ENCODE results near the gene HMMR. TPM values are rescaled to one million over a fixed set of nuclear protein-coding genes. Genes with fewer than 3 reads are reported as not detected.

The HMMR gene
- total and polyA plus RNA-seq, 9 of the 15 experiments (the other 6 are each of a cell fraction or from before 2014, with no cell fraction given) = 74.9 to 133 (median 90.8) TPM

DNA sequence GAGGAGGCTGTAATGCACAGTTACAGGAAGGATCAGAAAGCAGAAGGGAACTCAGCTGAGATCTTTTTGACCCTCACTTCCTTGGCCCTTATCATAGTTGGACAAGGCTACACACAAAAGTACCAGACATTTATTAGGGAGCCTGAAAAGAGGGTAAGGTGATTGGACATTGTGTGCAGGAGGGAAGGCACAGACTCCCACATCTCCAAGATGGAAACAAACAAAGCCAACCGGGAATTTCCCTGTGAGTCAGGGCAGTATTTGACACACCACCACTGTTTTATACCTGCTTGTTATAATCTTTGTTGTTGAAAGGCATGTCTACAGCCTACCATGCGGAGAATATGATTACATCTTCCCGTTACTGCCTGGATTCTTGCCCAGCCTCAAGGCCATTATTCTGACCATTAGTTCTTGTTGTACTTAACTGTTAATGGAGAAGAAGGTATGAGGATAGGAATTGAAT is 26.0 kb upstream of the HMMR start (continued):
- TF ChIP-seq, protein P1, sequence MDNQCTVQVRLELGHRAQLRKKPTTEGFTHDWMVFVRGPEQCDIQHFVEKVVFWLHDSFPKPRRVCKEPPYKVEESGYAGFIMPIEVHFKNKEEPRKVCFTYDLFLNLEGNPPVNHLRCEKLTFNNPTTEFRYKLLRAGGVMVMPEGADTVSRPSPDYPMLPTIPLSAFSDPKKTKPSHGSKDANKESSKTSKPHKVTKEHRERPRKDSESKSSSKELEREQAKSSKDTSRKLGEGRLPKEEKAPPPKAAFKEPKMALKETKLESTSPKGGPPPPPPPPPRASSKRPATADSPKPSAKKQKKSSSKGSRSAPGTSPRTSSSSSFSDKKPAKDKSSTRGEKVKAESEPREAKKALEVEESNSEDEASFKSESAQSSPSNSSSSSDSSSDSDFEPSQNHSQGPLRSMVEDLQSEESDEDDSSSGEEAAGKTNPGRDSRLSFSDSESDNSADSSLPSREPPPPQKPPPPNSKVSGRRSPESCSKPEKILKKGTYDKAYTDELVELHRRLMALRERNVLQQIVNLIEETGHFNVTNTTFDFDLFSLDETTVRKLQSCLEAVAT (IDR thresholded peaks at IDR 0.05) = peak in 1 of 2 experiments; percentile 72; a peak in 1 of 4 replicates
- TF ChIP-seq GATA2 (CRISPR knock-in tag; IDR thresholded peaks at IDR 0.05) (peak; percentile 25; the same call in 1 of the 2 replicates), RCOR1 (IDR thresholded peaks at IDR 0.05; ENCODE audit: borderline replicate concordance in 1 of 2, low read depth in 2 of 2, low read length in 2 of 2) (peak in 1 of 2 experiments; percentile 33; a peak in 1 of 4 replicates), ZNF57 (CRISPR knock-in tag; IDR thresholded peaks at IDR 0.05) (0 out of 2 replicates have a peak, but pooled peaks have one; percentile 22), ELF4 (CRISPR knock-in tag; IDR thresholded peaks at IDR 0.05) (0 out of 2 replicates have a peak, but pooled peaks have one; percentile 32), L3MBTL2 (IDR thresholded peaks at IDR 0.05) (peak; percentile 42; the same call in 1 of the 2 replicates), MEF2D (tag; conservative IDR thresholded peaks at IDR 0.05; ENCODE audit: low read depth) (no peak), ZNF436 (CRISPR knock-in tag; IDR thresholded peaks at IDR 0.05) (0 out of 2 replicates have a peak, but pooled peaks have one; percentile 13), FOS (IDR thresholded peaks at IDR 0.05; ENCODE audit: extremely low read depth, insufficient read length) (no peak), ADNP (tag; IDR thresholded peaks at IDR 0.05) (no peak), MAZ (CRISPR knock-in tag; conservative IDR thresholded peaks at IDR 0.05 in 1 of 2, IDR thresholded peaks at IDR 0.05 in 1 of 2) (peak in 1 of 2 experiments; percentile 45; a peak in 1 of 4 replicates), MCM7 (IDR thresholded peaks at IDR 0.05) (peak in 1 of 2 experiments; percentile 58; a peak in 1 of 4 replicates), CBX2 (IDR thresholded peaks at IDR 0.05; ENCODE audit: insufficient read depth, low read length, poor library complexity, severe bottlenecking) (no peak), NRF1 (conservative IDR thresholded peaks at IDR 0.05 in 1 of 2, IDR thresholded peaks at IDR 0.05 in 1 of 2) (0 out of 4 replicates have a peak, but pooled peaks of 1 of the 2 experiments have one; percentile 9), ELF2 (CRISPR knock-in tag; IDR thresholded peaks at IDR 0.05) (no peak)
- TF ChIP-seq, protein P2, sequence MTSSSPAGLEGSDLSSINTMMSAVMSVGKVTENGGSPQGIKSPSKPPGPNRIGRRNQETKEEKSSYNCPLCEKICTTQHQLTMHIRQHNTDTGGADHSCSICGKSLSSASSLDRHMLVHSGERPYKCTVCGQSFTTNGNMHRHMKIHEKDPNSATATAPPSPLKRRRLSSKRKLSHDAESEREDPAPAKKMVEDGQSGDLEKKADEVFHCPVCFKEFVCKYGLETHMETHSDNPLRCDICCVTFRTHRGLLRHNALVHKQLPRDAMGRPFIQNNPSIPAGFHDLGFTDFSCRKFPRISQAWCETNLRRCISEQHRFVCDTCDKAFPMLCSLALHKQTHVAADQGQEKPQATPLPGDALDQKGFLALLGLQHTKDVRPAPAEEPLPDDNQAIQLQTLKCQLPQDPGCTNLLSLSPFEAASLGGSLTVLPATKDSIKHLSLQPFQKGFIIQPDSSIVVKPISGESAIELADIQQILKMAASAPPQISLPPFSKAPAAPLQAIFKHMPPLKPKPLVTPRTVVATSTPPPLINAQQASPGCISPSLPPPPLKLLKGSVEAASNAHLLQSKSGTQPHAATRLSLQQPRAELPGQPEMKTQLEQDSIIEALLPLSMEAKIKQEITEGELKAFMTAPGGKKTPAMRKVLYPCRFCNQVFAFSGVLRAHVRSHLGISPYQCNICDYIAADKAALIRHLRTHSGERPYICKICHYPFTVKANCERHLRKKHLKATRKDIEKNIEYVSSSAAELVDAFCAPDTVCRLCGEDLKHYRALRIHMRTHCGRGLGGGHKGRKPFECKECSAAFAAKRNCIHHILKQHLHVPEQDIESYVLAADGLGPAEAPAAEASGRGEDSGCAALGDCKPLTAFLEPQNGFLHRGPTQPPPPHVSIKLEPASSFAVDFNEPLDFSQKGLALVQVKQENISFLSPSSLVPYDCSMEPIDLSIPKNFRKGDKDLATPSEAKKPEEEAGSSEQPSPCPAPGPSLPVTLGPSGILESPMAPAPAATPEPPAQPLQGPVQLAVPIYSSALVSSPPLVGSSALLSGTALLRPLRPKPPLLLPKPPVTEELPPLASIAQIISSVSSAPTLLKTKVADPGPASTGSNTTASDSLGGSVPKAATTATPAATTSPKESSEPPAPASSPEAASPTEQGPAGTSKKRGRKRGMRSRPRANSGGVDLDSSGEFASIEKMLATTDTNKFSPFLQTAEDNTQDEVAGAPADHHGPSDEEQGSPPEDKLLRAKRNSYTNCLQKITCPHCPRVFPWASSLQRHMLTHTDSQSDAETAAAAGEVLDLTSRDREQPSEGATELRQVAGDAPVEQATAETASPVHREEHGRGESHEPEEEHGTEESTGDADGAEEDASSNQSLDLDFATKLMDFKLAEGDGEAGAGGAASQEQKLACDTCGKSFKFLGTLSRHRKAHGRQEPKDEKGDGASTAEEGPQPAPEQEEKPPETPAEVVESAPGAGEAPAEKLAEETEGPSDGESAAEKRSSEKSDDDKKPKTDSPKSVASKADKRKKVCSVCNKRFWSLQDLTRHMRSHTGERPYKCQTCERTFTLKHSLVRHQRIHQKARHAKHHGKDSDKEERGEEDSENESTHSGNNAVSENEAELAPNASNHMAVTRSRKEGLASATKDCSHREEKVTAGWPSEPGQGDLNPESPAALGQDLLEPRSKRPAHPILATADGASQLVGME (CRISPR knock-in tag; IDR thresholded peaks at IDR 0.05) = 0 out of 2 replicates have a peak, but pooled peaks have one; percentile 27
- TF ChIP-seq, protein P3, sequence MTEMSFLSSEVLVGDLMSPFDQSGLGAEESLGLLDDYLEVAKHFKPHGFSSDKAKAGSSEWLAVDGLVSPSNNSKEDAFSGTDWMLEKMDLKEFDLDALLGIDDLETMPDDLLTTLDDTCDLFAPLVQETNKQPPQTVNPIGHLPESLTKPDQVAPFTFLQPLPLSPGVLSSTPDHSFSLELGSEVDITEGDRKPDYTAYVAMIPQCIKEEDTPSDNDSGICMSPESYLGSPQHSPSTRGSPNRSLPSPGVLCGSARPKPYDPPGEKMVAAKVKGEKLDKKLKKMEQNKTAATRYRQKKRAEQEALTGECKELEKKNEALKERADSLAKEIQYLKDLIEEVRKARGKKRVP (CRISPR knock-in tag; IDR thresholded peaks at IDR 0.05) = 0 out of 2 replicates have a peak, but pooled peaks have one; percentile 14
- TF ChIP-seq, protein P4, sequence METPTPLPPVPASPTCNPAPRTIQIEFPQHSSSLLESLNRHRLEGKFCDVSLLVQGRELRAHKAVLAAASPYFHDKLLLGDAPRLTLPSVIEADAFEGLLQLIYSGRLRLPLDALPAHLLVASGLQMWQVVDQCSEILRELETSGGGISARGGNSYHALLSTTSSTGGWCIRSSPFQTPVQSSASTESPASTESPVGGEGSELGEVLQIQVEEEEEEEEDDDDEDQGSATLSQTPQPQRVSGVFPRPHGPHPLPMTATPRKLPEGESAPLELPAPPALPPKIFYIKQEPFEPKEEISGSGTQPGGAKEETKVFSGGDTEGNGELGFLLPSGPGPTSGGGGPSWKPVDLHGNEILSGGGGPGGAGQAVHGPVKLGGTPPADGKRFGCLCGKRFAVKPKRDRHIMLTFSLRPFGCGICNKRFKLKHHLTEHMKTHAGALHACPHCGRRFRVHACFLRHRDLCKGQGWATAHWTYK (CRISPR knock-in tag; IDR thresholded peaks at IDR 0.05) = peak; percentile 75; the same call in 1 of the 2 replicates

Measured in K562 (cell line).